HEK293 (cell line): ENCODE data around the gene KCNQ4.
A peak's percentile ranks its signal among the peaks of the same experiment; 100 is the strongest.

Experiments
- CTCF ChIA-PET: fragments of 350-600 bp; formaldehyde crosslinking; extraction: SDS; loops from one replicate; lab custom pipeline; 2021; ENCODE audit warnings: antibody characterized with exemption; lab: Yijun Ruan, JAX
- POLR2A ChIA-PET: fragments of 300-600 bp; formaldehyde crosslinking; extraction: SDS; loops from one replicate; lab custom pipeline; 2020; ENCODE audit warnings: antibody characterized with exemption, inconsistent platforms; lab: Yijun Ruan, JAX
- H3K27ac ChIP-seq: fragments of 200-500 bp; sonication (Bioruptor generic); 2 replicates; pipeline ENCODE4 v1.5.1; 2014; ENCODE audit warnings: low read depth, low read length, control low read depth, inconsistent platforms; ENCODE audit errors: extremely low read depth
- H3K36me3 ChIP-seq, 2 experiments: fragments of 200-500 bp in 1 of 2; sonication (Bioruptor generic) in 1 of 2; 1 replicate in 1 of 2; 2 replicates in 1 of 2; pipeline ENCODE4 v1.5.1; 2014 to 2017; ENCODE audit warnings: inconsistent platforms in 2 of 2, low read length in 2 of 2; ENCODE audit not compliant: control insufficient read depth in 2 of 2, insufficient read depth in 1 of 2
- H3K4me1 ChIP-seq: fragments of 200-500 bp; sonication (Bioruptor generic); 2 replicates; pipeline ENCODE4 v1.5.1; 2014; ENCODE audit warnings: mild to moderate bottlenecking, low read length, inconsistent platforms; ENCODE audit not compliant: control insufficient read depth, insufficient read depth
- H3K4me3 ChIP-seq: 2 replicates; pipeline ENCODE4 v1.5.1; 2011; ENCODE audit warnings: low read depth, mild to moderate bottlenecking, control low read depth, low read length, moderate library complexity
- H3K9me3 ChIP-seq: fragments of 200-500 bp; sonication (Bioruptor generic); 2 replicates; pipeline ENCODE4 v1.5.1; 2014; ENCODE audit warnings: low read depth, low read length, inconsistent platforms; ENCODE audit not compliant: control insufficient read depth, insufficient read depth
- BCL11A ChIP-seq: fragments of 450-650 bp; formaldehyde crosslinking; IDR thresholded peaks from 2 replicates; pipeline ENCODE4 v1.5.1; 2016; ENCODE audit warnings: low read depth, missing biosample characterization, missing genetic modification characterization
- YY2 ChIP-seq: fragments of 450-650 bp; formaldehyde crosslinking; IDR thresholded peaks from 2 replicates; pipeline ENCODE4 v1.5.1; 2016; ENCODE audit warnings: missing biosample characterization, missing genetic modification characterization
- ZBTB48 ChIP-seq: fragments of 450-650 bp; formaldehyde crosslinking; IDR thresholded peaks from 2 replicates; pipeline ENCODE4 v1.5.1; 2016; ENCODE audit warnings: missing biosample characterization, missing genetic modification characterization
- ZNF132 ChIP-seq: fragments of 450-650 bp; formaldehyde crosslinking; IDR thresholded peaks from 2 replicates; pipeline ENCODE4 v1.5.1; 2017; ENCODE audit warnings: missing biosample characterization, missing genetic modification characterization, borderline replicate concordance
- ZNF157 ChIP-seq: fragments of 450-650 bp; formaldehyde crosslinking; IDR thresholded peaks from 2 replicates; pipeline ENCODE4 v1.5.1; 2016; ENCODE audit warnings: missing biosample characterization, missing genetic modification characterization
- ZNF184 ChIP-seq: fragments of 450-650 bp; IDR thresholded peaks from 2 replicates; pipeline ENCODE4 v1.5.1; 2018; ENCODE audit warnings: missing biosample characterization, mild to moderate bottlenecking, missing genetic modification characterization
- ZNF211 ChIP-seq: fragments of 450-650 bp; formaldehyde crosslinking; IDR thresholded peaks from 2 replicates; pipeline ENCODE4 v1.5.1; 2016; ENCODE audit warnings: low read depth, missing biosample characterization, missing genetic modification characterization
- ZNF214 ChIP-seq: fragments of 450-650 bp; formaldehyde crosslinking; IDR thresholded peaks from 2 replicates; pipeline ENCODE4 v1.5.1; 2017; ENCODE audit warnings: missing biosample characterization, mild to moderate bottlenecking, missing genetic modification characterization, borderline replicate concordance
- ZNF221 ChIP-seq: fragments of 450-650 bp; formaldehyde crosslinking; IDR thresholded peaks from 2 replicates; pipeline ENCODE4 v1.5.1; 2017; ENCODE audit warnings: missing biosample characterization, missing genetic modification characterization, borderline replicate concordance
- ZNF274 ChIP-seq, 2 experiments: fragments of 200-500 bp in 1 of 2; fragments of 450-650 bp in 1 of 2; sonication (Bioruptor generic) in 1 of 2; formaldehyde crosslinking in 1 of 2; IDR thresholded peaks; 2 replicates each; pipeline versions ENCODE4 v1.5.1 to v1.6.1; 2014 to 2016; ENCODE audit warnings: borderline replicate concordance in 1 of 2, inconsistent platforms in 1 of 2, low read length in 1 of 2, missing biosample characterization in 1 of 2, missing genetic modification characterization in 1 of 2
- ZNF354C ChIP-seq: fragments of 450-650 bp; formaldehyde crosslinking; IDR thresholded peaks from 2 replicates; pipeline ENCODE4 v1.5.1; 2016; ENCODE audit warnings: missing biosample characterization, missing genetic modification characterization, low read depth, borderline replicate concordance
- TF ChIP-seq, protein P1 (sequence below): fragments of 450-650 bp; IDR thresholded peaks from 2 replicates; pipeline ENCODE4 v1.5.1; 2018; ENCODE audit warnings: missing biosample characterization, missing genetic modification characterization
- TF ChIP-seq, protein P2 (sequence below): fragments of 450-650 bp; formaldehyde crosslinking; IDR thresholded peaks from 2 replicates; pipeline ENCODE4 v1.5.1; 2016; ENCODE audit warnings: missing biosample characterization, missing genetic modification characterization
- TF ChIP-seq, protein P3 (sequence below): fragments of 450-650 bp; formaldehyde crosslinking; IDR thresholded peaks from 2 replicates; pipeline ENCODE4 v1.5.1; 2016; ENCODE audit warnings: missing biosample characterization, missing genetic modification characterization, low read depth
- TF ChIP-seq, protein P4 (sequence below): IDR thresholded peaks from 2 replicates; pipeline ENCODE4 v1.6.1; 2011; ENCODE audit warnings: mild to moderate bottlenecking, low read depth, low read length, borderline replicate concordance
- TF ChIP-seq, protein P5 (sequence below): fragments of 450-650 bp; formaldehyde crosslinking; conservative IDR thresholded peaks from 2 replicates; pipeline ENCODE4 v1.5.1; 2016; ENCODE audit warnings: low read depth, missing biosample characterization, missing genetic modification characterization

KCNQ4 gene

DNA sequence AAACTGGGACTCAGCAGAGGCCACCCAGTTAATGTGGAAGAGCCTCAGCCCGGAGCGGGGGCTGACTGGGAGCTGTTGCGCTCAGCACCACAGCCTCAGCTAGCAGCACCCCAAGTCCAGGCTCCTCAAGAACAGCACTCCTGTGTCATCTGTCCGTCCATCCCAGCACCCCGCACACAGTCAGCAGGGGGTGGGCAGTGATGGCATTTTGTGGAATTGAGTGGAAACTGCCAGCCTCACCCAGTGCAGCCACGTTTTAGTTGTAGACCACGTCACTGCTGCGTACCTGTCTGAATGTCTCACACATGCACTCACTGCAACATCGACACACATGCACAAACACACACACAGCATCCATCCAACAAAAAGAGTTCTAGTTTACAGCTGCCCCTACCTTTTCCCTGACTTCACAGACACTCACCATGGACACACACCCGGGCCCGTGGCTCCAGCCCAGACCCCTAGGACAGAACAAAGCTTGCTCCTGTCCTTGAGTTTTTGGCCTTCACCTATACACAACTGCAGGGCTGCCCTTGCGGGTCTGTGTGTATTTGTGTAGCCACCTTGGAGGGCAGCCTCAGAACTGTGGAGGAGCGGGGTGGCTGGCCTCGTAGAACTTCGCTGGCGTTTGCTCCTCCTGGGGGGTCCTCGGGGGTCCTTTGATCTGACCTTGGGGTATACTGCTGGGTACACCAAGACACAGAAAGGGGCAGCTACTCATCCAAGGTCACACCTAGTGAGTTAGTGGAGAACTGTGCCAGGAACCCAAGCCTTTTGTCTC, 5.2 kb downstream of the KCNQ4 start:
- Histone ChIP-seq H3K4me3 (no peak overlapping the region), H3K4me1 (no peaks in the 10 kb centered on the region), H3K9me3 (no peaks in the 10 kb centered on the region), H3K36me3 (no peaks in the 10 kb centered on the region), H3K27ac (no peak overlapping the region)
- ChIA-PET POLR2A (no interaction called here), CTCF (interaction anchor here (0.6 to 3.6 kb wide), 3 partner anchors 14 to 680 kb away, joined by 3 to 15 read pairs (median 6); no protein-coding TSS in a partner anchor)
- peak; percentile 84 for TF ChIP-seq ZNF157 (tag by site-specific recombination)
- TF ChIP-seq, protein P1, sequence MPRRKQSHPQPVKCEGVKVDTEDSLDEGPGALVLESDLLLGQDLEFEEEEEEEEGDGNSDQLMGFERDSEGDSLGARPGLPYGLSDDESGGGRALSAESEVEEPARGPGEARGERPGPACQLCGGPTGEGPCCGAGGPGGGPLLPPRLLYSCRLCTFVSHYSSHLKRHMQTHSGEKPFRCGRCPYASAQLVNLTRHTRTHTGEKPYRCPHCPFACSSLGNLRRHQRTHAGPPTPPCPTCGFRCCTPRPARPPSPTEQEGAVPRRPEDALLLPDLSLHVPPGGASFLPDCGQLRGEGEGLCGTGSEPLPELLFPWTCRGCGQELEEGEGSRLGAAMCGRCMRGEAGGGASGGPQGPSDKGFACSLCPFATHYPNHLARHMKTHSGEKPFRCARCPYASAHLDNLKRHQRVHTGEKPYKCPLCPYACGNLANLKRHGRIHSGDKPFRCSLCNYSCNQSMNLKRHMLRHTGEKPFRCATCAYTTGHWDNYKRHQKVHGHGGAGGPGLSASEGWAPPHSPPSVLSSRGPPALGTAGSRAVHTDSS (tag by site-specific recombination): no peak

DNA sequence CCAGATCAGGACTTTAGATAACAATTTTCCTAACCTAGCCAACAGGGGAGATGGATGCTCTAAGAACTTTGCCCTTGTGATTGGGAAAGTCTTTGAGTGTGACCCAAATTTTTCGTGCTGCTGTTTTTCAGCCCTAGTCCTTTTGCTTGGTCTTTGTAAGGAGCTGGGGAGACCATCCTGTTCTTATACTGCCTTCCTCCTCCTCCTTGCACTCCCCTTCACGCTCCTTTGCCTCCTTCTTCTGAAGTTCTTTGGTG, 5.7 kb downstream of the KCNQ4 start:
- POLR2A ChIA-PET: no interaction called here
- no peak overlapping the region for H3K27ac ChIP-seq
- no peaks in the 10 kb centered on the region for H3K36me3 ChIP-seq
- H3K9me3 ChIP-seq: no peaks in the 10 kb centered on the region
- H3K4me1 ChIP-seq: no peaks in the 10 kb centered on the region
- CTCF ChIA-PET: interaction anchor here (1.6 to 3.6 kb wide), 2 partner anchors 14 to 15 kb away, joined by 10 to 15 read pairs; no protein-coding TSS in a partner anchor
- no peak overlapping the region for H3K4me3 ChIP-seq
- TF ChIP-seq ZNF274 (IDR thresholded peaks at IDR 0.05; ENCODE audit: low read length): no peak
- TF ChIP-seq ZNF274 (tag by site-specific recombination; IDR thresholded peaks at IDR 0.05; ENCODE audit: borderline replicate concordance): no peak
- TF ChIP-seq BCL11A (tag by site-specific recombination): no peak
- no peak for TF ChIP-seq ZNF132 (tag by site-specific recombination)
- TF ChIP-seq YY2 (tag by site-specific recombination): no peak
- TF ChIP-seq ZNF211 (tag by site-specific recombination): no peak
- no peak for TF ChIP-seq ZNF354C (tag by site-specific recombination)
- no peak for TF ChIP-seq ZNF221 (tag by site-specific recombination)
- TF ChIP-seq, protein P2, sequence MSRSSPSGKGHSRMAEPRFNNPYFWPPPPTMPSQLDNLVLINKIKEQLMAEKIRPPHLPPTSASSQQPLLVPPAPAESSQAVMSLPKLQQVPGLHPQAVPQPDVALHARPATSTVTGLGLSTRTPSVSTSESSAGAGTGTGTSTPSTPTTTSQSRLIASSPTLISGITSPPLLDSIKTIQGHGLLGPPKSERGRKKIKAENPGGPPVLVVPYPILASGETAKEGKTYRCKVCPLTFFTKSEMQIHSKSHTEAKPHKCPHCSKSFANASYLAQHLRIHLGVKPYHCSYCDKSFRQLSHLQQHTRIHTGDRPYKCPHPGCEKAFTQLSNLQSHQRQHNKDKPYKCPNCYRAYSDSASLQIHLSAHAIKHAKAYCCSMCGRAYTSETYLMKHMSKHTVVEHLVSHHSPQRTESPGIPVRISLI: no peak
- TF ChIP-seq, protein P3, sequence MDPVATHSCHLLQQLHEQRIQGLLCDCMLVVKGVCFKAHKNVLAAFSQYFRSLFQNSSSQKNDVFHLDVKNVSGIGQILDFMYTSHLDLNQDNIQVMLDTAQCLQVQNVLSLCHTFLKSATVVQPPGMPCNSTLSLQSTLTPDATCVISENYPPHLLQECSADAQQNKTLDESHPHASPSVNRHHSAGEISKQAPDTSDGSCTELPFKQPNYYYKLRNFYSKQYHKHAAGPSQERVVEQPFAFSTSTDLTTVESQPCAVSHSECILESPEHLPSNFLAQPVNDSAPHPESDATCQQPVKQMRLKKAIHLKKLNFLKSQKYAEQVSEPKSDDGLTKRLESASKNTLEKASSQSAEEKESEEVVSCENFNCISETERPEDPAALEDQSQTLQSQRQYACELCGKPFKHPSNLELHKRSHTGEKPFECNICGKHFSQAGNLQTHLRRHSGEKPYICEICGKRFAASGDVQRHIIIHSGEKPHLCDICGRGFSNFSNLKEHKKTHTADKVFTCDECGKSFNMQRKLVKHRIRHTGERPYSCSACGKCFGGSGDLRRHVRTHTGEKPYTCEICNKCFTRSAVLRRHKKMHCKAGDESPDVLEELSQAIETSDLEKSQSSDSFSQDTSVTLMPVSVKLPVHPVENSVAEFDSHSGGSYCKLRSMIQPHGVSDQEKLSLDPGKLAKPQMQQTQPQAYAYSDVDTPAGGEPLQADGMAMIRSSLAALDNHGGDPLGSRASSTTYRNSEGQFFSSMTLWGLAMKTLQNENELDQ (tag by site-specific recombination): no peak
- no peak for TF ChIP-seq ZNF214 (tag by site-specific recombination)
- TF ChIP-seq, protein P4, sequence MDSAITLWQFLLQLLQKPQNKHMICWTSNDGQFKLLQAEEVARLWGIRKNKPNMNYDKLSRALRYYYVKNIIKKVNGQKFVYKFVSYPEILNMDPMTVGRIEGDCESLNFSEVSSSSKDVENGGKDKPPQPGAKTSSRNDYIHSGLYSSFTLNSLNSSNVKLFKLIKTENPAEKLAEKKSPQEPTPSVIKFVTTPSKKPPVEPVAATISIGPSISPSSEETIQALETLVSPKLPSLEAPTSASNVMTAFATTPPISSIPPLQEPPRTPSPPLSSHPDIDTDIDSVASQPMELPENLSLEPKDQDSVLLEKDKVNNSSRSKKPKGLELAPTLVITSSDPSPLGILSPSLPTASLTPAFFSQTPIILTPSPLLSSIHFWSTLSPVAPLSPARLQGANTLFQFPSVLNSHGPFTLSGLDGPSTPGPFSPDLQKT: no peak
- no peak for TF ChIP-seq ZBTB48
- TF ChIP-seq, protein P5, sequence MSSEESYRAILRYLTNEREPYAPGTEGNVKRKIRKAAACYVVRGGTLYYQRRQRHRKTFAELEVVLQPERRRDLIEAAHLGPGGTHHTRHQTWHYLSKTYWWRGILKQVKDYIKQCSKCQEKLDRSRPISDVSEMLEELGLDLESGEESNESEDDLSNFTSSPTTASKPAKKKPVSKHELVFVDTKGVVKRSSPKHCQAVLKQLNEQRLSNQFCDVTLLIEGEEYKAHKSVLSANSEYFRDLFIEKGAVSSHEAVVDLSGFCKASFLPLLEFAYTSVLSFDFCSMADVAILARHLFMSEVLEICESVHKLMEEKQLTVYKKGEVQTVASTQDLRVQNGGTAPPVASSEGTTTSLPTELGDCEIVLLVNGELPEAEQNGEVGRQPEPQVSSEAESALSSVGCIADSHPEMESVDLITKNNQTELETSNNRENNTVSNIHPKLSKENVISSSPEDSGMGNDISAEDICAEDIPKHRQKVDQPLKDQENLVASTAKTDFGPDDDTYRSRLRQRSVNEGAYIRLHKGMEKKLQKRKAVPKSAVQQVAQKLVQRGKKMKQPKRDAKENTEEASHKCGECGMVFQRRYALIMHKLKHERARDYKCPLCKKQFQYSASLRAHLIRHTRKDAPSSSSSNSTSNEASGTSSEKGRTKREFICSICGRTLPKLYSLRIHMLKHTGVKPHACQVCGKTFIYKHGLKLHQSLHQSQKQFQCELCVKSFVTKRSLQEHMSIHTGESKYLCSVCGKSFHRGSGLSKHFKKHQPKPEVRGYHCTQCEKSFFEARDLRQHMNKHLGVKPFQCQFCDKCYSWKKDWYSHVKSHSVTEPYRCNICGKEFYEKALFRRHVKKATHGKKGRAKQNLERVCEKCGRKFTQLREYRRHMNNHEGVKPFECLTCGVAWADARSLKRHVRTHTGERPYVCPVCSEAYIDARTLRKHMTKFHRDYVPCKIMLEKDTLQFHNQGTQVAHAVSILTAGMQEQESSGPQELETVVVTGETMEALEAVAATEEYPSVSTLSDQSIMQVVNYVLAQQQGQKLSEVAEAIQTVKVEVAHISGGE (tag by site-specific recombination): no peak
- TF ChIP-seq ZNF184: no peak
